Colon (tissue), 2 donors: Measurements from ENCODE around the gene SRRM1.
"Not testable (repeated sequence)": the region's sequence is repeated elsewhere in the genome, so short reads cannot be mapped to it uniquely, and the experiment has no call there.

Experiments
- FAIRE-seq: peaks from 2 replicates; lab custom pipeline; 2012; peaks lifted over from hg19 to GRCh38; lab: Jason Lieb, UNC
- donor health status: control.
- donor health status: control.

SRRM1 gene

DNA sequence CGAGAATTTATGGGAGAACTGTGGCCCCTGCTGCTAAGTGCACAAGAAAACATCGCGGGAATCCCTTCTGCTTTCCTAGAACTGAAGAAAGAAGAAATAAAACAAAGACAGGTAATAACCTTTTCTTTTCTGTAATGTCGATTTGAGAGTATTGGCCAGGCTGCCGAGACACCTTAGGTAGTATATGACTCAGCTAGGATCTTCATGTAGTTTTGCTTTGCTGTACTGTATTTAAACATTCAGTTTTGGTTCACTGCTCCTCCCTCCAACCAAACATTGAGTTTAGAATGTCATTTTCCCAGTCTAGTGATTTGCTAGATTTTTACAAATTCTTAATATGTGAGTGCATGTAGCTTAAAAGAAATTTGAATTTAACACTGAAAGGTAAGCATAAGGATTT lies 5.8 kb downstream of the SRRM1 start:
- FAIRE-seq, result no peak

DNA sequence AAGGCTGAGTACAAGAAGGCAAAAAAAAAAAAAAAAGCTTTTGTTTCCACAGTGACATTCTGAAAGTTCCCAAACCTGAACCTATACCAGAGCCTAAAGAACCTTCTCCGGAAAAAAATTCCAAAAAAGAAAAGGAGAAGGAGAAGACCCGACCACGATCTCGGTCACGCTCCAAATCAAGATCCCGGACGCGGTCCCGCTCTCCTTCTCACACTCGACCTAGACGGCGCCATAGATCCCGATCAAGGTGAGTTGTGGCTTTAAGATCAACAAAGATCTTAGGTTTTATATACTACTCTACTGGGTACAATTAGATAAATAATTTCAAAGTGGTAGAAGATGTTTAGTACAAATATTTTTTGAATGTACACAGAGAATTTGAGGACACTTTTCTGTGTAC lies 9.3 kb downstream of the SRRM1 start:
- no peak for FAIRE-seq

DNA sequence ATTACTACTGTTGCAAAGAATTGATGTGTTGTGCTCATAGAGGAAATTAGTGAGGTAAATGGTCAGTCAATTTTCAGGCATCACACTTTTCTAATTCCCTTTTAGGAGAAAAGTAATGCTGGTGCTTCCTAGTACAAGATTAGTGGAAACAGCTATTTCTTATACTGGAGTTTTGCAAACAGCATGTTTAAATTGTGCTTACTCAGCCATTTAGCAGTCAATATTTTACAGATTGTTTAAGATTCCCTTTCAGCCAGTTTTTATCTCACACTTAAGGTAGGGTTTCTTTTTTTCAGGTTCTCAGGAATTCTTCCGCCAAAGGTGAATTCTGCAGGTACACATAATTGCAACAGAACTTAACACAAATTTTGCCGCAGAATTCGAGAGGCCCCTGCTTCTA lies 10.9 kb downstream of the SRRM1 start:
- no peak for FAIRE-seq

DNA sequence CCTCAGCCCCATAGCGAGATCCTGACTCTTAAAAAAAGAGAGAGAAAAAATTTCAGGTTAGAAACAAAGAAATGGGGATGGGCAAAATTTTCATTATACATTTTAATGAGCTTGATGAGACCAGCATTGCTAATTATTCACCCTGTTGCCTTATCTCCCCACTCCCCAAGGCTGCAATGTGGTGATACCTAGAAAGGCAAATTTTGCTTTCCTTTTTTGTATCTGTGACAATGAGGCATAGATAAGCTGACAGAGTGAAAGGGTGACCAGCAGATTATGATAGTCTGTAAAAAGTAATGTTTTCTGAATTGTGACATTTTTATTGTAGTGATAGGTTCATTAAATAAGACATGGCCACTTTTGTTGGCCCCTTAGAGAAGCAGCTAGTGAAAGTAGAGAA lies 12.9 kb downstream of the SRRM1 start:
- FAIRE-seq, result no peak

DNA sequence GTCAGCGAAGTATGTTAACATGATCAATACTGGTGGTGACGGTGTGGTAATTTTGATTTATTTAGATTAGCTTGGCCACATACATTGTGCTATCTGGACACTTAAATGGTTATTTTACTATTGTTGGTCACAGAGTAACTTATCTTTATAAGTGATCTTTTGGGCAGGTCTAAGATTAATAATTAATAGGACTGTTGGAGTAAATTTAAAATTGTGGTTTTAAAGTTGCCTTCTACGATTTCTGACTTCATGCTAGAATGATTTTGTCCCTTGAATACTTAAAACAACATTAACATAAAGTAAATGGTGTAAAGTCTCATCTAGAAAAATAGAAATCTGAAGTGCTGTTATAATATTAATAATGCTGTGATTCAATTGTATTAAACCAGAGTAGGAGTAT lies 14.7 kb downstream of the SRRM1 start:
- FAIRE-seq, result no peak

DNA sequence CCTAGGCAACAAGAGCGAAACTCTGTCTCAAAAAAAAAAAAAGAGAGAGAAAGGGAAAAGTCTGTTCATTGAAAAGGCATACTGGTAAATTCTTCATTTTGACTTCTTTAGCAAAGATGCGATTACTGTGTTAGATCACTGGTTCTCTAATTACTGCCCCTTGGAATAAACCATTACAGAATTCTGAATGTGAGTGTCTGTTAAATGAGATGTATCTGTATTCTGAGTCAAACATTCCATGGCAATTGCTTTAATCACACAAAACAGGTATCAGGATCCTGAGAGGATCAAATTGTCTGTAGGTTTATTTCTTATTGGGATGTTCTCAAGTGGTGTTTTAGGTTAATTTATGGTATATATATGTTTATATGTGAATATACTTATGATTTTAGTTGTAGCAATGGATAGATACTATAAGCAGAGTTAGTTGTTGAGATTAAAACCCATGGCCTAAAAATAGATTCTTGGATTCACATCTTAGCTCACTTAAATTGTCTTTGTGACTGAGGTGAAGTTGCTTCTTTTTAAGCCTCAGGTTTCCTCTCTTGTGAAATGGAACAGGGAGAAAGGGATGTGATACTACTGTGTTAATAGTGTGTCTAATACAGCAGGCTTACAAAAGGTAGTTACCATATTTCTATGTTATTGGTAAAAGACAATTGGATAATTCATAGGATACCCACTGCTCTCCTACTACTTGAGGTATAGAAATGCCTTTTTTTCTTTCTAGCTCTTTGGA lies 16.2 kb downstream of the SRRM1 start:
- no peak for FAIRE-seq

DNA sequence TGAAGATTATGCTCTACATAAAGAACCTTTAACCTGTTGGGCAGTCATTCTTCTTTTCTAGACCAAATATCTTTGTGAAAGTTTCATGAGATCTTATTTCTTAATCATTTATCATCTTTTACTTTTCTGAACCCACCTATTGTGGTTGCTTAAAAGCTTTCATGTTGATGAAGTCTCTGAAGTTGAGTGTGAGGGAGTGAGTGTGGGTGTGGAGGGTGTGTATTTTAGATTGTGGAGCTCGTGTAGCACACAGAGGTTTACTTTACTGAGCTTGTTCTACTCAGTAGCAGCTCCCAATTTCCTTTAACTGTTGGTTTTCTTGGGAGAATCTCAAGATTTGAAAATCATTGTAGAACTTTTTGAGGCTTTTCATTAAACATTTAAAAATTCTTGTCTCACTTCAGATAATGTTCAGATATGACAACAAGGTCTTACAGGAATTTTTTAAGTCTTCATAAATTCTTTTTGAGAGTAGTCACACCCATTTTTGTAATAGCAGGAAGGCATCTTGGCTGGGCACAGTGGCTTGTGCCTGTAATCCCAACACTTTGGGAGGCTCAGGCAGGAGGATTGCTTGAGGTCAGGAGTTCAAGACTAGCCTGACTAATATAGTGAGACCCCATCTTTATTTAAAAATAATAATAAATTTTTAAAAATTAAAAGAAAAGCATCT lies 17.0 kb downstream of the SRRM1 start:
- no peak for FAIRE-seq

DNA sequence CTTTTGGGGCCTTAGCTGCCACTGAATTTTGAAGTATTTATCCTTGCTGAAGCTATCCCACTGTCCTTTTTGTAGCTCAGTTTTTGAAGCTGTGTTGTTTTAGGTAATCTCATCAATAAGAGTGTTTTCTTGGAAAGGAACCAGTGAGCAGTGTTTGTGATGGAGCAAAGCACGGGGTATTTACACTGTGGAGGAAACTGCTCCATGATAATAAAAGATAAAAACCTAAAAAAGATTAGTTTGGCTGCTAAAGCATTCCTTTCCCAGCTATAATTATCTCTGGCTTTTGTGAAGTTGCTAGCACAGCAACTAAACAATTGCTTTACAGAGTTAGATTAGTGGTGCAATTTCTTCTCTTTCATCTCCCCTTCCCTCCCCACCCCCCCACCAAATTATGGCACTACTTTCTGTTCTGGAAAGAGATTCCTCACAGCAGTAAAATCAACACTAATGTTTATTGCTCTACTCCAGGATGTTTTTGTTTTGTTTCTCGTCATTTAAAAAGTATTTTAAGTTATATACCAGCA lies 21.5 kb downstream of the SRRM1 start:
- no peak for FAIRE-seq

DNA sequence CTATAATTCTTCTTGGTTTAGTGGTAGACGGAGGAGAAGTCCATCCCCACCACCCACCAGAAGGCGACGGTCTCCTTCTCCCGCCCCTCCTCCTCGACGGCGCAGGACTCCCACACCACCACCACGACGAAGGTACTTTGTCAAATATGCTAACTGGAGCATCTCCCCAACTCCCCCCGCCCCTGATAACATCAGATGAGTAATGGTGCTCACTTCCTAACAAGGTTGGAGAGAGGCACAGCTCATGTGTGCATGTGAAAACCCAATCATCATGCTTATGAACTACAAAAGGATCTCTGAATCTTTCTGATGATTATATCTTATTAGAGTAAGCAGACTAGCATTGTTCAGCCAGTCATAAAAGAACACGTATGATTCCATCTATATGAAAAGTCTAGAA lies 23.7 kb downstream of the SRRM1 start:
- FAIRE-seq, result no peak

DNA sequence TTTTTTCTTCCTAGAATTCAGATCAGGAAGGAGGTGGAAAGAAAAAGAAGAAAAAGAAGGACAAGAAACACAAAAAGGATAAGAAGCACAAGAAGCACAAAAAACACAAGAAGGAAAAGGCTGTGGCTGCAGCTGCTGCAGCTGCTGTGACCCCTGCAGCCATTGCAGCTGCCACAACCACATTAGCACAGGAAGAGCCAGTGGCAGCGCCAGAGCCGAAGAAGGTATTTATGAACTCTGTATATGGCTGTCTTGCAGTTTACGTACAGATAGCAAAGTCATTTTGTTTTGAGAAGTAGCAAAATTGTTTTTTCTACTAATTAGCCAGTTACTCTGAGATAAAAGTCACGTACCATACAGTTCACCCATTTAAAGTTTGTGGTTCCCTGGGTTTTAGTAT lies 28.3 kb downstream of the SRRM1 start:
- not testable (repeated sequence) for FAIRE-seq

DNA sequence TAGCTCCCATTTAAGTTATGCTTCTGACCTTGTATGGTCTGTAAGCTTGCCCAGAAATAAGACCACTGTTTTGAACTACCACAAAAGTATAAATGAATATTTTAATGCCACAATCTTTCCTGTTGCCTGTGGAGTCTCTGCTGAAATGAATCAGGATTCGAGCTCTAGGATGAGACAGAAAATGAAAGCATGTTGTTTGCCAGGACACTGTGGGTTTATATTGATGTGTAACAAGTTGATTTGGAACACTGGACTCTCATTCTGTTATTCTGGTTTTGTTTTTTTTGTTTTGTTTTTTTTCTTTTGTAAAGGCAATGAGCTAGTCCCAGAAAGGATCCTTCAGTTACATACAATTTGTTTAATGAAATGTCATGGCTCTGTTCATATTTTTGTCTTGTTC lies 29.6 kb downstream of the SRRM1 start:
- FAIRE-seq, result not testable (repeated sequence)

DNA sequence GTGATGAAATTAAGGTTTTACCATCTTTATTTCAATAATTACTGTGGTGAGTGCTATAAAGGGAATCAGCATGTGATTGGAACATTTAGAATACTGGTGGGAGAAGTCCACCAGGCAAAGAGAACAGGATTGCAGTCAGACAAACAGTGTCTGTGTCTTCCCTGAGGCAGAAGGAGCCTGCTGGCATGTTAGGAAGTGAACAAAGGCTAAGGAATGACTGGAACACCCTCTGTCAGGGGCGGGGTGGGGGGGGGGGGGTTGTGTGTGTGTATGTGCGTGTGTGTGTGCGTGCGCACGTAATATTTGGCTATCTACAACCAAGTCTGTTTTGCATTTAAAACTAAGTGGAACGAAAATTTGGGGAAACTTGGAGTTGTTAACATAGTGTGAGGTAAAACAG lies 30.2 kb downstream of the SRRM1 start:
- no peak for FAIRE-seq

DNA sequence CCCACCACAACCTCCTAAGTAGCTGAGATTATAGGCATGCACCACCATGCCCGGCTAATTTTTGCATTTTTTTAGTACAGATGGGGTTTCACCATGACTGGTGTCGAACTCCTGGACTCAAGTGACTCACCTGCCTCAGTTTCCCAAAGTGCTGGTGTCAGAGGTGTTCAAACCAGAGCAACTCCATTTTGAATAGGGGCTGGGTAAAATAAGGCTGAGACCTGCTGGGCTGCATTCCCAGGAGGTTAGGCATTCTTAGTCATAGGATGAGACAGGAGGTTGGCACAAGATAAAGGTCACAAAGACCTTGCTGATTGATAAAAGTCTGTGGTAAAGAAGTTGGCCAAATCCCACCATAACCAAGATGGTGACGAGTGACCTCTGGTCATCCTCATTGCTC lies 35.3 kb downstream of the SRRM1 start:
- not testable (repeated sequence) for FAIRE-seq

DNA sequence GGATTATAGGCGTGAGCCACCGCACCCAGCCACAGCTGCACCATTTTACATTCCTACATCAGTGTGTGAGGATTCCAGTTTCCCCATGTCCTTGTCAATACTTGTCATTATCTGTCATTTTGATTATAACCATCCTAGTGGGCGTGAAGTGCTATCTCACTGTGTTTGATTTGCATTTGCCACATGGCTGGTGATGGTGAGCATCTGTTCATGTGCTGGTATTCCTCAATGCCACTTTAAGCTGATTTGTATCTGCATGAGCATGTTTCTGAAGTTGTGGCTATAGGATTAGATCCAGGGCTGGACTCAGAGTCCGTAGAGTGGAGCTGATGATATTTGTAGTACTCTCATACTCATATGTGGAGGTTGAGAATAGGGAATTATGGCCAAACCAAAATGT lies 36.6 kb downstream of the SRRM1 start:
- FAIRE-seq, result no peak

DNA sequence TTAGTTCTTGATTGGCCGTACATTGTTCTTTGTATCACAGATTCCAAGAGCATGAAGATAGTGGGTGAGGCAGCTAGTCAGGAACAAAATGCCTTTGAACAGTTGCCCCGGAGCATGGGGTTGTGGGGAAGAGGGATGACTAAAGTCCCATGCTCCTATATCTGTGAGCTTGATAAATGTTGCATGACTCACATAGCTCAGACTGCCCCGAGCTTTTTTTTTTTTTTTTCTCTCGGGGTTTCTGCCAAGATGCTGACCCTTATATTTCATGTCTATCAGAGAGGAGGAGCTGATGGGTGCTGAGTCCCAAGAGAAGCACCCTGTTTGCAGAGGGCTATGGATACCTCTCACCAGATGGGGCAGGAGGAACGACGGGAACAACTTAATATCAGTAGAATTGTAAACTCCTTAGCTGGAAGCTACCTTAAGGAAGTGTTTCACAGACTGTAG lies 40.6 kb downstream of the SRRM1 start:
- FAIRE-seq, result no peak

DNA sequence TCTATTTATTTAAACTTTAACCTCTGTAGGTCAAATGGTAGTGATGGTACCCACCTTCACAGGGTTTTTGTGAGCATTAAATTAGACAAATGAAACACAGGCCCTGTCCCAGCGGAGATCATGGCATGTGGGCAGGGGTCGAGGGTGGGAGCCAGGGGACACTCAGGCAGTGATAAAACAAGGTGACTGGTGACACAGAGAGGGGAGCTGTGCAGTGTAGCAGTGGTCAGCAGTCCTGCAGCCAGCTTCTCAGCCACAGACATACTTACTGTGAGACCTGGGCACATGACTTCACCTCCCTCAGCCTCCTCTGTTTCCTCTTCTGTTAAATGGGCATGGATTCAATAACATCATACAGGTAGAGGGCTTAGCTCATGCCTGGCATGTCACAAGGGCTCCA lies 44.9 kb downstream of the SRRM1 start:
- FAIRE-seq, result no peak

DNA sequence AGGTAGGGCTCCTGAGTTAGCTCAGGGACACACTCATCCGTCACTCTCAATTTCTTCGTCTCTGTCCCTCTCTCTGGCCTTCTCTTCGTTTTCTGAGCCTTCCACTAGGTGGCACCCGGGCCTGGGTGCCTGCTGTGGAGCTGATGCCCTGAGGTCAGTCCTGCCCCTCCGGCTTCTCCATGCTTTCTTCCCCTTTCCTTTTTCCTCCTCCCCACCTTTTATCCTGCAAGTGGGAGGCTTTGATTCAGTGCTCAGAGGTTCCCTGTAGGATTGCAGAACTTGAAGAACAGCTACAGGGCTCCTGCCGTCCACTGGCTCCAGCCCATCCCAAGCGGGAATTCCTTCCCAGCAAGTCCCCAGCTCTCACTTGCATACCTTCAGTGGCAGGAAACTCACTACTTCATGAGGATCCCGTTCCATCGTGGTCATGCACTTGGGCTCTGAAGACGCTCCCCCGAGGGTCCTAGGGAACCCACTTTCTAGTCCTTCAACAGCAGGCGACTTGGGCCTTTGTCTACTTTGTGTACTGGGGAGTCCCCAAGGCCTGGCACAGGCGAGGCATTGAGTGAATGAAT lies 45.6 kb downstream of the SRRM1 start:
- FAIRE-seq, result no peak

DNA sequence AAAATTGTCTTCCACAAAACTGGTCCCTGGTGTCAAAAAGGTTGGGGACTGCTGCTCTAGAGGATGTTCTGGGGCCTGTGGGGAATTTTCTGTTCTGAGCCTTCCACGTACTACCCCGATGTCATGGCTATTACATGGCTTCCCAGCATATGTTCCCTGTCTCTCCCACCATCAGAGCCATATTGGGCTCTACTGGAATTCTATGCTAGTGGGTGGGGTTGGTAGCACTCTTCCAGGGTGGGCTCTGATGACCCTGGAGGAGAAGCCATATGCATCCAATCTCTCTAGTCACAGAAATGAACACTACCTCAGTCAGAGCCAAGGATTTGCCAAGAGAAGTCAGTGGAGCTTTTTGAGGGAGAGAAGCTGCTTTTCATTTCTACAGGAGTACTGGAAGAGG lies 47.9 kb downstream of the SRRM1 start:
- no peak for FAIRE-seq

DNA sequence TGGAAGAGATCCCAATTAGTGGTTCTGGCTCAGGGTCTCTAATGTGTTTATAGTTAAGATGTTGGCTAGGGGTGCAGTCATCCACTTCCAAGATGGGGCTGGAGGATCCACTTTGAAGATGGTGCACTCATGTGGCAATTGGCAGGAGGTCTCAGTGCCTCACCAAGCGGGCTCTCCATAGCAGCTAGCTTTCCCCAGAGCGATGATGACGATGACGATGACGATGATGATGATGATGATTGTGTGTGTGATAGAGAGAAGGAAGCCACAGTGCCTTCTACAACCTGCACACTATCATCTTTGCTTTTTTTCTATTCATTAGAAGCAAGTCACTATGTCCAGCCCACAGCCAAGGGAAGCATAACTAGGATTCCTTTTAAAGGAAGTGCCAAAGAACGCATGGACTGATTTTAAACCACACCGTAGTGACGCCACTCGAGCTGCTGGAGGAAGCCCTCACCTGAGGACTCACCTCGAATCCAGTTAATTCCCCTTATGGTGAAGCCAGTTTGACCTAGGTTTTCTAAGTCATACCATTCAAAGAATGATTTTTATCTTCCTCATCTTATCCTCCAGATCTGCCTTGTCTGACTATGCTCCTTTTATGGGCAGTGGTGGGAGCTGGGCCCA lies 49.4 kb downstream of the SRRM1 start:
- no peak for FAIRE-seq

DNA sequence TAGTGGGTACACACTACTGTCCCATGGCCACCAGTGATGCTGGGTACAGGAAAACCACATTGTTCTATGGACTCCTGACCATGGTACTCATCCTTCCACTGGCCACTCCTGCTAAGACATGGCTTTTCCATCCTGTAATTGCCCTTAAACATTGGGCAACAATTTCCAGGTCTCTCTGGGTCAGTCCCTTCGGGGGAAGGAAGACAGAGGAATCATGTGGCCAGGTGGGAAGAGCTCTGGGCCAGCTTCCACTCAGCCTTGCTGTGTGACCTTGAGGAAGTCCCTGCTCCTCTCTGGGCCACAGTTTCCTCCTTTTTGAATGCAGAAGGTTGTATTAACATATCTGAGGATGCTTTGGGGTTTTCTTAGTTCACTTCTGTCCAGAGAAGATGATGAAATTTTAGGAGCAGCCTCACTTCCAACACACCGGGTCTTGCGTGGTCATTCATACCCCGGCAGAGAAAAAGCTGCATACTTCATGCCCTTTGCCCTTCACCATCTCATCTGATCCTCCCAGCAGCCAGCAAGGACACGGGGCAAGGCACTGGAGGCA lies 50.8 kb downstream of the SRRM1 start:
- no peak for FAIRE-seq

DNA sequence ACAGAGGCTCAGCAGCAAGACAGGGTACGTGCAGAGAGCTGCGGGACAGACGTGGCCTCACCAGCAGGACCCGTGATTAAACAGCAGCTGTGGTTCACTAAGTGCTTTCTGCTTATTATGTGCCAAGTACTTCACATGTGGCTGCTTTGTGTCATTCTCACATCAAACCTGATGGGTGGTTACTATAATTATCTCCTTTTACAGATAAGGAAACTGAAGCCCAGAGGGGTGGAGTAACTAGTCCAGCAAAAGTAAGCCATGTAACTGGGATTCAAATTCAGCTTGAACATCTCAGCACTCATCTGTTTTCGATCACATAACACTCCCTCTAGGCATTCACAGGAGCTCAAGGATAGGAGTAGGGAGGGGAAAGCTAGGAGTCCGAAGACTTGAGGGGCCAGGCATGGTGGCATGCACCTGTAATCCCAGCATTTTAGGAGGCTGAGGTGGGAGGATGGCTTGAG lies 51.3 kb downstream of the SRRM1 start:
- no peak for FAIRE-seq

DNA sequence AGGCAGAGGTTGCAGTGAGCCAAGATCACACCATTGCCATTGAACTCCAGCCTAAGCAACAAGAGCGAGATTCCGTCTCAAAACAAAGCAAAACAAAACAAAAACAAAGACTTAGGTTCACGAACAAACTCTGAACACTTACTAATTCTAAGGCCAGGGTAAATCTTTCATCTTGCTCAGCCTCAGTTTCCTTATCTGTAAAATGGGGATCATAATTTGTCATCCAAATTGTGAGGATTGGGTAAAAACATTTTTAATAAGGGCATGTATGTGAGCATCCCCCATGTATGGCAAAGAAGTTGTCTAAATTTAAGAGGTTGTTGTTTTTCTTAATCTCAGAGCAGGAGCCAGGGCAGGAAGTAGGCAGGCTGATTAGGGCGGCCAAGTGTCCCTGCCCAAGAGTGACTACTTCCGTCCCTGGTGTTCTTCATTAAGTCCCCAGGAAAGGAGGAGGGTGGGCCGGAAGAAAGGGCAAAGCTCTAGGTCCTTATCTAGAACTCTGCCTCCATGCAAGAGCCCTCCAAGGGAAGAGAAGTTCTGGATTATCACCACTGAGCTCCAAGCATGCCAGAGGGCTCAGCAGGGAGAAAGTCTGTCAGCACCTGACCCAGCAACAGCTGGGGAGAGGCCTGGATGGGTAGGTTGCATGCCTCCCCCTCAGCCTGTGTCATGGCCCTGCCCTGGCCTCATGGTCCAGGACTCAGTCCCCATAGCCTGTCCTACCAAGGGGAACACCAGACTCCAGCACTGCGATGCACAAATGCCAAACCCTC lies 52.3 kb downstream of the SRRM1 start:
- FAIRE-seq, result no peak
